NCI-H1436 treated with DMSO at 0.1 percent for 48 hours (cell line): ENCODE results near the gene ROPN1B.

Source experiments
- DNase-seq: peaks from one replicate; lab custom pipeline; 2025; lab: John Stamatoyannopoulos, UW

ROPN1B gene

GRCh38 chr3:126004692-126005091 is 35.7 kb downstream of the ROPN1B start:
- no peak for DNase-seq

GRCh38 chr3:126005951-126006350 is 37.0 kb downstream of the ROPN1B start:
- DNase-seq: no peak

- no peak for DNase-seq
Observed at GRCh38 chr3:126008219-126008618, 39.2 kb downstream of the ROPN1B start.

DNA sequence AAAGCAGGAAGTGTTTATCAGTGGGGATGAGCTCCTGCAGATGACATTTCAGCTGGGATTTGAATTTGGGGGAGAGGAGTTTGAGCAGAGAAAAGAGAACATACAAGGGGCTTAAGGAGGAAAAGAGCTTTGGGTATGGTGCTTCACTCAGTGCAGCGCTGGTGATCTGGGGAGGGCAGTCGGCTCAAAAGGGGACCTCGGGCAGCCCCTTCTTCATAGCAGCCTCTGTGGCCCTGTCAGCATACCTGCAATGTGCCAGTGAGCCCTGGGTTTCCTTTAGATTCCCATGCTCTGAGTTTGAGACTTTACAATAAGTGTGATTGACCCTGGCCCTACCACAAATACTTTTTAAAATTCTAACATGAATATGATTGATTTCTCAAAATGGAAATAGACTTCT is 40.2 kb downstream of the ROPN1B start:
- DNase-seq: no peak

- DNase-seq: no peak
Observed at GRCh38 chr3:126013751-126014156, 44.8 kb downstream of the ROPN1B start.

GRCh38 chr3:126014252-126014651 is 45.3 kb downstream of the ROPN1B start:
- DNase-seq: no peak

DNA sequence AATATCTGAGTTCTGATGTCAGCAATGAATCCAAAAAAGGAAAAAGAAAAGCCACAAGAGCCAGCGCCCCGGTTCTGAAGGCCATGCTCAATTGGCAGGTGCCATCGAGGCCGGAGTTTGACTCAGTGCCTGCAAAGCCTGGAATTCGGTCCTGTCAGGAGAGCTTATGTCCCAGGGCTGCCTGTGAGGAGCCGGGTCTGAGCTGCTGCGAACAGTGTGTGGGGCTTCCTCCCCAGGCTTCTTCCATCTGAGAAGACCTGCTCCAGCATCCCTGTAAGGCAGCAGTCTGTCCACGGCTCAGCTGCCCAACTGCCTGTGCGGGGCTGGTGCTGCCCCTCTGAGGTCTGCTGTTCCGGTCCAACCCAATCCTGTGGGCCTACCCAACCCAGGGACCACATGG is 46.1 kb downstream of the ROPN1B start:
- no peak for DNase-seq

DNA sequence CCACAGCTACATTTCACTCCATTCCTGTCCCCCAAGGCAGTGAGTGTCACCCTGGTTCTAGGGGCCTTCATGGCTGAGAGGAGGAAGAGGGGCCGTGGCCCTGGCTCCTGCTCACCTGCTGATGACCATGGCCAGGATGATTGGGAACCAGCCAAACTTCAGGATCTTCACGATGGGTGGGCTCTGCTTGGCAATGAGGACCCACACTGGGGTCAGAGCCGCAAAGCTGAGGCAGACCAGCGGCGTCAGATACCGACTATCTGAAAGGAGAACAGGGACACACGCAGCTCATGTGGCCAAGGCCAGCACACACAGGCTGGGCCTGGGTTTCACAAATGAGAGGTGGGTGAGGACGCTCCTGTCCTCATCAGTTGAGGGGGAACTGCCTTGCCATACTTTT is 47.6 kb downstream of the ROPN1B start:
- DNase-seq: no peak

- DNase-seq: no peak
Observed at GRCh38 chr3:126017362-126017761, 48.4 kb downstream of the ROPN1B start.

DNA sequence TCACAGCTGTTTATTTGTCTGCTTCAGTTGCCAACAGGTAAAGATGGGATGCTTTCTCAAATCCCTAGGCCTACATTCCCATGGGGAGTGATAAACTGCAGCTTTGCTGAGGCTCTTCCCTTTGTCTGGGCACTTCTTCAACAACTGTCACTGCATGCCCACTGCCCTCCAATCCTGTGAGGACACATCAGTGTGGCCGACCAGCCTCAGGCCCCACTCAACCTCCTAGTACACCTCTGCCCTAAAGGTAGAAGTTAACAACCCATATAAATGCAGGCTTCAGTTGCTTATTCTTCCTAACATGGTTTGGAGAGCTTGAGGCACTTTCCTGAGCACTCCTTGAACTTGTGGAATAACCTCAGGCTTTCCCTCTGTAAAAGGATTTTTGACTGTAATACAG is 49.6 kb downstream of the ROPN1B start:
- DNase-seq: no peak

- no peak for DNase-seq
Observed at GRCh38 chr3:126018995-126019394, 50.0 kb downstream of the ROPN1B start.

- no peak for DNase-seq
Observed at GRCh38 chr3:126019683-126020082, 50.7 kb downstream of the ROPN1B start.

GRCh38 chr3:126021224-126021623 is 52.2 kb downstream of the ROPN1B start:
- no peak for DNase-seq

GRCh38 chr3:126021702-126022101 is 52.7 kb downstream of the ROPN1B start:
- DNase-seq: no peak

GRCh38 chr3:126022741-126023359 is 53.9 kb downstream of the ROPN1B start:
- no peak for DNase-seq

GRCh38 chr3:126023390-126023789 is 54.4 kb downstream of the ROPN1B start:
- DNase-seq: no peak

GRCh38 chr3:126024049-126024854 is 55.3 kb downstream of the ROPN1B start:
- DNase-seq: no peak

- no peak for DNase-seq
Observed at GRCh38 chr3:126025116-126025729, 56.2 kb downstream of the ROPN1B start.

DNA sequence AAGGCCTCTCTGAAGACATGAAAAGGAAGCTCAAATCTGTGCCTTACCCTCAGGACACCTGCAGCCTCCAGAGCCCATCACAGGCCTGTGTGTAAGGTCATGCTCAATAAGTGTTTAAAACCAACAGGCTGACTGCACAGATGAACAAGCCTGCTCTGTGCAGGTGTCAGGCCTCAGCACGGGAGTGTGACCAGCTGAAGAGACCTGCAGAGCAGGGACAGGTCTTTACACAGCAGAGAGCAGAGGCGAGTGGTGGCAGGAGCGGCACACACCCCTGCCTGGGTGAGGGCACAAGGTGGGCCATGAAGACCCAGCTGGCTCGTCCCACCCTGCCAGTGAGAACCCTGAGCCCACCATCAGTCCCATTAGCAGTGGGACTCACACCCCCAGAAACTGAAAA is 56.9 kb downstream of the ROPN1B start:
- no peak for DNase-seq

DNA sequence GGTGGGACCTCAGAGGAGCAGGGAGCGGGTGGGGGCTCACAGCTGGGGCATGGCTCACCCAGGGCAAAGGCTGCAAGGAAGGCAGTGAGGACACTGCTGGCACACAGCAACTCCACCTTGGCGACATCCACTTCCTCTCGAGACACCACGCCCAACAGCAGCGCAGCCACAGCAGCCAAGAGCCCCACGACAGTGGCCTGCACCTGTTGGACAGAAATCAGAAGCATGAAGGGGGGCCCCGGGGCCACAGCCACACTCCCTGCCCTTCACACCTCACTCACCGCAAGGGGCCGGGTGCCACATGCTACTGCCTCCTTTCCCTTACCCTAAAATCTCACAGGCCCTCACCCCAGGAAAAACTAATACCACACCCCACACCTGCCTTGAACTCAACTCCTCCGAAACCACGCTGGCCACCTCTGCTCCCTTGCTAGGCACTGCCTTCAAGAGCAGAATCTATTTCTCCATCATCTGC is 57.3 kb downstream of the ROPN1B start:
- DNase-seq: no peak

DNA sequence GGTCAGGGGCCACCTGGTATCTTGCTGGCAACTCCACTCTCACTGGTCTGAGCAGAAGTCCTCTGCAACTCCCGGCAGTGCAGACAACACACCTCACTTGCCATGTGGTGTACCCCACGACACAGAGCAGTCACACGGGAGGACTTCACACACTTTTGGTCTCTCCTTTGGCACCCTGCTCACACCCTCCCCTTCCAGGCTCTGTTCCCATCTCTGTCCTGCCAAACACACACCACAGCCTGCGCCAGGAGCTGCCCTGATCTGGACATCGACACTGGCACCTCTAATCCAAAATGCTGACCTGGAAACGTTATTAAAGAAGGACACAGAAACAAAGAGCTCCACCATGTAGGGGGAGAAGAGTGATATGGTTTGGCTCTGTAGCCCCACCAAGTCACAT is 57.8 kb downstream of the ROPN1B start:
- DNase-seq: no peak

GRCh38 chr3:126028096-126028495 is 59.1 kb downstream of the ROPN1B start:
- no peak for DNase-seq

DNA sequence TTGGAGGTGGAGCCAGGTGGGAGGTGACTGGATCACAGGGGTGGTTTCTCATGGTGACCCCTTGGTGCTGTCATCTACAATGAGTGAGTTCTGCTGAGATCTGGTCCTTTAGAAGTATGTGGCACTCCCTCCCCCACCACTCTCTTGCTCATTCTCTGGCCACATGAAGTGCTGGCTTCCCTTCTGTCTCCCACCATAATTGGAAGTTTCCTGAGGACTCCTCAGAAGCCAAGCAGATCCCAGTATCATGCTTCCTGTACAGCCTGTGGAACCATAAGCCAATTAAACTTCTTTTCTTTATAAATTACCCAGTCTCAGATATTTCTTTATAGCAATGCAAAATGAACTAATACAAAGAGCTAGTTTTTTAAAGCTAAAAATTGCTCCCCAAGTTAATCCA is 60.3 kb downstream of the ROPN1B start:
- DNase-seq: no peak
